Activated CD8-positive, alpha-beta memory T cell treated with anti-CD3 and anti-CD28 coated beads, Interleukin-2, amount 50 U/mL, for 48 hours (primary cell): Measurements from ENCODE around the gene FMNL1.
A peak's percentile ranks its signal among the peaks of the same experiment; 100 is the strongest.

Experiments used
- DNase-seq: peaks from one replicate; pipeline ENCODE4 v3.0.0-alpha.2; 2020

The FMNL1 gene

DNA sequence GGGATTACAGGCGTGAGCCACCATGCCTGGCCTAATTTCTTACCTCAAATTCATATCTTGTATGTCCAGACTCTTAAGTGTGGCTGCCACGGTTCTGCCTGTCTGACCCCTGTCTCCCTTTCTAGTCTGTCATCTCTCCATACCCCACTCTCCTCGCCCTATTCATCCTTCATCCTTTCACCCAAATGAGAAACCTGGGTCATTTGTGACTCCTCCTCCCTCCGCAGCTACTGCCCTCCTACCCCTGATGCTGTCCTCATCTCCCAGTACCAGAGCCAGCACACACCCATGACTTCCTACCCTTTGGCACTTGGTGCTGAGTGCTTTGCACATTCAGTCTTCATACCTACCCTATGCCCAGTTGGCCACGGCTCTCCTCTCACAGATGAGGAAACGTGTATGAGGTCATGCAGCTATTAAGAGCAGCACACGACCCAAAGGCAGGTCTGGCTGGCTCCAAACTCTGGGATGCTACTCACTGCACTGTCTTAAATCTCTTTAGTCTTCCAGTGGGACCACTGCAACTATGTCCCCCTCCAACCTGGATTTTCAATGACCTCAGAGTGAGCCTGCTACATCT lies 38.6 kb downstream of the FMNL1 start:
- no peak for DNase-seq

DNA sequence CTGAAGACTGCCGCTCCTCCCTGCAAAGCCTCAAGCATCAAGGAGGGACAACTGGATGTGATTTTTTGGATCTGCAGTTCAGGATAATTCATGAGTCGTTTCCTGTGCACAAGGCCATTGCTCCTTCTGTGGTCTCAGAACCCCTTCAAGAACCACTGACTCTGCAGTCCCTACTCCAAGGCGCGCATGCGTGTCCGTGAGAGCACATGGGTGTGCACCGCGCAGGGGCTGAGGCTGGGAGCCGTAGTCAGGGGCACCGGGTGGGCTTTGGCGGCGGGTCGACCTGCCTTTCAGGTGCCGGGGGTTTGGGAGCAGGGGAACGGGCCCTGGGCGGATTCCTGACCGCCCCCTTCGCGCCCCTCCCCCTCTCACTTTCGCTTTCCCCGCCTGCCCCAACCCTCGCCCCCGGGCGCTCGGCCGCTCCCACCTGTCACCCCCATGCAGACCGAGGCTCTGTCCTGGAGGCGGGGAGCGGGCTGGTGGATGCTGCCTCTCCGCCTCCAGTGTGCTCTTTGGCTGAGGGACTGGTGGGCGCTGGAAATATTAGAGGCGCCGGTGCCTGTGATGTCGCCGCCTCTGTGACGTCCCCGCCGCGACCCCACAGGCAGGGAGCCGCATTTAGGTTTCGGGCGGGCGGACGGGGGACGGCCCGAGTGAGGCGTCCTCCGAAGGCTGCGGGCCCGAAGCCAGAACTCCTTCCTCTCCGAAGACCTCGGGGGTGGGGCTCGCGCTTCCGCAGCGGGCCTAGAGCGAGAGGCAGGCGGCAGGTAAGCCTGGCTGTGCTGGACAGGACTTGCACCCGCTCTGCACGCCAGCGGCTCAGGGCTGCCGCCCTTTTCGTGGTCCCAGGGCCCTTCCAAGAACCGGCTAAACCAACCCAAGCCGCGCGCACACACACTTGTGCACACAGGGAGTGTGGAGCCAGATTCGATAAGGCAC lies 40.2 kb downstream of the FMNL1 start, which contains the start of gene SPATA32:
Gene SPATA32, minus strand, starts transcription at position 518 of the 939 bp plus-strand sequence. Its CDS starts 78 bp downstream, at position 440.
- peak; percentile 86 for DNase-seq

DNA sequence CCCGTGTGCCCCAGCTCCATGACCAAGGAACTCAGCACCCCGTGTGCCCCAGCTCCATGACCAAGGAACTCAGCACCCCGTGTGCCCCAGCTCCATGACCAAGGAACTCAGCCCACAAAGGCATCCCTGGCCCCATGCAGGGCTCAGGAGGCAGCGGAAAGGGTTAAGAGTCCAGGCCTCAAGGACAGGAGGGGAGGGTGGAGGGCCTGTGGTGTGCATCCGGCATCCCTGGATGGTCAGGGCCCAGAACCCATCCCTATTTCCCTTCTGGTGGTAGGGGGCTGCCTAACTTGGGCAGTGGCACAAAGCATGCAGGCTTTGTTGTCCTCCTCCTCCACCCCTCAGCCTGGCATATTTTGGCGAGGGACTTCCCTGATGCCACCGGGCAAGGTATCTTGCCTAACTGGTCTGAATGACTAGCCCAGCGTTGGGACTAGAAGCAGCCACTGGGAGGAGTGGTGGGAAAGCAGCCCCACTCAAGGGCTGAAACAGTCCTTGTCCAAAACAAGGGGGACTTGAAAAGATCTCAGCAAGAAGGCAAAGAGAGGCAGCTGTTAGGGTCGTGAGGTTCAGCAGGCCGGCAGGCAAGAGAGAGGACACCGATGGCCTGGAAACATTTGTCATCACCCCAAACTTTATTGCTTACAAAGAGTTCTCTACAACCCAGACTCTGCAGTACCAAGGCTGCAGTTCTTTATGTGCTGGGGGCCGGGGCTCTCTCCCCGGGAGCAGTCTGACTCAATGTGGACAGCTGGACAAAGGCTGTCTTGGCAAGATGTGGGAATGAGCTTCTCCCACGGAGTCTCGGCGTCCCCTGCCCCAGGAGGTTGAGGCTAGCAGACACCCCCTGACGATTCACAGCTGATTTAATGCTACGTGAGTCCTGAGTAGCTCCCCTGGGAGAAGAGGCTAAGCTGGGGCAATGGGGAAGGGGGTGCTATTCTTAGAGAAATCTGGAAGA lies 41.1 kb downstream of the FMNL1 start:
- peak; percentile 65 for DNase-seq

DNA sequence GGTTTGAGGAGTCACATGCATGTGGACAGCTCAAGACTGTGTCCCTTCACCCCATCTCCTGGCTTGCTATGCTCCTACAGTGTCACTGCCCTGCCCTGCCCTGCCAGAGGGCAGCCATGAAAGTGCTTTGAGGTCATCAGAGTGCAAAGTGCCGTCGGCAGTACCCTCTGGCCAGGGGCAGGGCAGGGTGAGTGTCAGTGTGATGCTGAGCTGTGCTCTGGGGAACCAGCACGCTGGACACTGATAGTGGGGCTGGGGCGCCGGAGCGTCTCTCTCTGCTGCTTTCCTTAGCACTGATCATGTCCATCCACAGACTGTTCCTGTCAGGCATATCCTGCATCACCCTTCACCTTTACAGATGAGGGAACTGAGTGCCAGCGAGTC lies 41.8 kb downstream of the FMNL1 start:
- DNase-seq = no peak

DNA sequence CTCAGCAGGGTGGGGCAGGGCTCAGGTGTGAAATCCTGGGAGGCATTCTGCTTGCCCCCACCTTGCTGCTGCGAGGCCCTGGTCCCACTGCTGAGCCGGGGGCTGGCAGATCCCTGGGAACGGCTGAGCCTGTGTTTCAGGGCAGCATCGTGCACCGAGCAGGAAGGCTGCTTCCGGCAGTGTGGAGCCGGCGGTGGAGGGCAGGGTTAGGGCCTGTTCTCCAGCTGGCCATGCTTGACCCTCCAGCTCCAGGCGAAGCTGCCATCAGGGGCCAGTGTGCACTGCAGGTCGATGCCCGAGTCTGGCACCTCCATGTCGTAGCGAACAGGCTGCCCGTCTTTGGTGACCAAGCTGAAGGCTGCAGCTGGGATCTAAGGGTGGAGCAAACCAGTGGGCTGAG lies 42.7 kb downstream of the FMNL1 start:
- no peak for DNase-seq

DNA sequence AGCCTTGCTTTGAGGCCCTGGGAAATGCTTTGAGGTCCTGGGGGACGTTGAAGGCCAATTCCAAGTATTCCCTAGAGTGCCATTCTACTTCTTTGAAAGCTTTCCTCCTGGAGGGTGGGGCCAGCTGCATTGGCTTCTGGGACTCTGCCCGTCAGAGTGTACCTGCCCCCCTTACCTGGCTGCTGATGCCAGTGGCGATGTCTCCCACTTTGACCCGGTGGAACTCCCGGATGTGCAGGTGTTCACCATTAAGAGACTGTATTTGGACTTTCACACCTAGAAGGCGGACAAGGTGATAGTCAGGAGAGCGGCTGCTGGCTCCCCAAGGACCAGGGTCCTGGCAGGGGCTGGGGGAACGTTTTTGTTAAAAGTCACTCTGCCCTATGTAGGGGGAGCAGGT lies 43.3 kb downstream of the FMNL1 start:
- no peak for DNase-seq

DNA sequence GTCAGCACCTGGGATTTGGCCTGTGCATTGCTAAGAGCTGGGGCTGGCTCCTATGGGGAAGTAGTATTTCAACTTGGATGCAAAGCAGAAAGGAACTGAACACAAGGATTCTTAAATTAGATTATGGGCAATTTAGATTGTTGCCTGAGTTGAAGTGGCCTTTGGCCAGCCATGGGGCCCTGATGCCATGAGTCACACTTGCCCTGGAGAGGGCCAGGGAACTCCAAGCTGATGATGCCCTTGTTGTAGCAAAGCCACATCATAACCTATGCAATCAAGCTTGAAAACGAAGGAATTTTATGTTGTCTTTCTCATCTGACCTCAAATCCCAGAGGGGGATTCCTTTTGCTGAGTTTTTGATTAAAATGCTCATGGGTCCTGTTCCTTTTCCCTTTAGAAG lies 44.1 kb downstream of the FMNL1 start:
- DNase-seq = no peak

DNA sequence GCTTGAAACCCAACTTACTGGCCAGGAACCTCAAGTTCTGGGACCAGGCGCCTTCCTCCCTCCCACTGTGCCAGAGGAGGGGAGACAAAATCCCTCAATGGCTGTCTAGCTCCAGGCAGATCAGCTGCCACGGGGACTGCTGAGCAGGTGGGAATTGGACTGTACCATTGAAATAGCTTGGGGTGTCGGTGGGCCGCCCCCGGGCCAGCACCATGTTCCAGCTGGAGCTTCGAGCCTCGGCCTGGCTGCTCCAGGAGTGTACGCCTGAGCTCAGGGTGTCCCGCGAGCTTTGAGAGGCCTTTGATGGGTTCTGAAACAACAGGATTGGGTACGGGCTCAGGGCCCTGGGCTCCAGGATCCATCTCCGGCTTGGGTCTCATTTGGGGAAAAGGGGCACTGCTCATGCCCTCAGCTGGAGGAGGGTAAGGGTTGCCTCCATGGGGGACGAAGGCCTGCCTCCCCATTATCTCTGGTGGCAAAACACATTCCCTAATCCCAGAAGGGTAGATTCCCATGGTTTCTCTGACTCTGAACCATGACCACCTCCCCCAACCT lies 44.8 kb downstream of the FMNL1 start:
- DNase-seq = no peak

DNA sequence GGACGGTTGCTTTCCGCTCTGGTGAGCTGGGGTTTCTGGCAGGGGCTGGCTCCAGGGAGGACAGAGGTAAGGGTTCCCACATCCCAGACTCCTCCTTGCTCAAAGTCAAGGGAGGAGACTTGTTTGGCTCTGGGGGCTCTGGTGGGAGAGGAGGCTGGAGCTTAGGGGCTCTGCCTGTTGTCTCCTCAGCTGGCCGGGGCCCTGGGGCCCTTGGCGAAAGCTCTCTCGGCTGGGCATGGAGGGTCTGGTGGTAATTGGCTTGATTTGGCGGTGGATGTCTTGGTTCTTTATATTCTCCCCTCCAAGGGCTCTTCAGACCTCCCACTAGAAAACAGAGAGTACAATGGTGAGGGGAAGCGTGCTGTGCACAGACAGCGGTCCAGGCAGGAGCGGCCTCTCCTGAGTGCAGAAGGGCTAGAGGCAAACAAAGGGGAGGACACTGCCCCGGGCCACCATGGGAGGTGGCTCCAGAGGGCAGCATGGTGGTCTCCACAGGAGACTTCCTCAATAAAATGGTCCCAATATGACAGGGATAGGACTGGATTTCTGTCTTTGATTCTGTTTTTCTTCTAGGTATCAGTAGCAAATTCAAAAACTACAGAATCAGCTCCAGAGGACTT lies 45.9 kb downstream of the FMNL1 start:
- no peak for DNase-seq

DNA sequence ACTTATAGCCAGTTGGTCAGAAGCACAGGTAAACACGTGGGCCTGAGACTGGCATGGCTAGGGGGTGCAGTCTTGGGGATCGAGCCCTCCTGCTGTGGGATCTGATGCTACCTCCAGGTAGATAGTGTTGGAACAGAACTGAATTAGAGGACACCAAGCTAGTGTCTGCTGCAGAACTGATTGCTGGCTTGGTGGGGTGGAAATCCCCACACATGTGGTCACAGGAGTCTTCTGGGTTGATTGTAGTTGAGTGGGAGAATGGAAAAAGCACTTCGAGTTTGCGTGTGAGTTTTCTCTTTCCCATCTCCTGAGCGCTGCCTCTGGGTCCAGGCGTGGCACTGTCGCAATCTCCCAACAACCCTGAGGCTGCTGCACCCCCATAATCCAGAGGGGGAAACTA lies 48.2 kb downstream of the FMNL1 start:
- no peak for DNase-seq

DNA sequence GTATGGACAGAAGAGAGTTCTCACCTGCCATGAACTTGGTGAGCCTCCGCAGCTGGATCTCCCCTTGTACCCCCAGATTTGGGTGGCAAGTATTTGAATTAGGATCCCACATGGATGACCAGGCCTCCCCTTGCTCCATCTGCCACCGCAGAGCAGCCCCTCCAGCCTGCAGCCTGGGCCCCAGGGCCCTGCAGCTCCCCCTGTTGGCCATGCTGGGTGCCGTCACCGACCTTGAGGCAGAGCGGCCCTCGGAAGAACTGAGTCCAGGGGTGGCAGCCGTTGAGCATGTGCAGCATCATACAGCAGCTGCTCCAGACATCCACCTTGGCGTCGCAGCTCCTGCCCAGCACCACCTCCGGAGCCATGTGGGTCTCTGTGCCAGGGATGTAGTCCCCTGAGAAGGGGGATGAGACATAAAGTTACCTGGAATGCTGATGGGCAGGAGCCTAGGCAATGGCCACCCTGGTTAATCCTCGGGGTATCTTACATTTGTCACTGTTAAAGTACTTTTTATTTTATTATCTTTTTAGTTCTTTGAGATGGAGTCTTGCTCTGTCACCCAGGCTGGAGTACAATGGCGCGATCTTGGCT lies 49.2 kb downstream of the FMNL1 start:
- DNase-seq = peak; percentile 83

DNA sequence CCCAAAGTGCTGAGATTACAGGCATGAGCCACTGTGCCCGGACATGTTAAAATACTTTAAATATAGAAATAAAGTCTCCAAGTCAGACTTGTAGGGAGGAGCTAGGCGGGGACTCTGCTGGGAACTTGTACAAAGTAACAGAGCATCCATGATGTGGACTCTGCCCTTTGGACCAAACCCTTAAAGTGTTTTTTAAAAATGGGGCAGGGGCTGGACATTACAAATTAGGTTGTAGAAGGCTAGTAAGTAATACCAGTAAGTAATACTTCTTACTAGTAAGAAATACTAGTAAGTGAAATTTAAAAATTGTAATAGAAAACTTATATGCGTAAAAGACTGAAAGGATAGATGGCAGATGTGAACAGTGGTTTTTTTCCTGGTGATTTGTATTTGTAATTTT lies 49.9 kb downstream of the FMNL1 start:
- DNase-seq = no peak

DNA sequence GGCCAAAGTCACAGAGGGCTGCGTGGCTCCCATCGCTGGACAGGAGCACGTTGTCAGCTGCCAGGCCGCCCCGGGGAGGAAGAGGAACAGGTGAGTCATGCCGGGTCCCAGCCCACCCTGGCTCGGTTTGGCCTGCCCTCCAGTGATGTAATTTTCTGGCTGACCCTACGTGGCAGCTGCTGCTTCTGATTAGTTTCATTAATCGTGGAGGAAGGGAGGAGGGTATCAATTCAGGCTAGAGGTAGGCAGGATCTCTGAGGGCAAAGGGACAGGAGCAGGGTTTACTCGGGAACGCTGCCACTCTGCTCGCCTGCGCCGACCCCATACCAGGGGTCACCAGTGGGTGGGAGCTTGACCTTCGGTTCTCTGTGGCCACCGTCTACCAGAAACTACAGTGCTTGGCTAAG lies 51.9 kb downstream of the FMNL1 start:
- no peak for DNase-seq

DNA sequence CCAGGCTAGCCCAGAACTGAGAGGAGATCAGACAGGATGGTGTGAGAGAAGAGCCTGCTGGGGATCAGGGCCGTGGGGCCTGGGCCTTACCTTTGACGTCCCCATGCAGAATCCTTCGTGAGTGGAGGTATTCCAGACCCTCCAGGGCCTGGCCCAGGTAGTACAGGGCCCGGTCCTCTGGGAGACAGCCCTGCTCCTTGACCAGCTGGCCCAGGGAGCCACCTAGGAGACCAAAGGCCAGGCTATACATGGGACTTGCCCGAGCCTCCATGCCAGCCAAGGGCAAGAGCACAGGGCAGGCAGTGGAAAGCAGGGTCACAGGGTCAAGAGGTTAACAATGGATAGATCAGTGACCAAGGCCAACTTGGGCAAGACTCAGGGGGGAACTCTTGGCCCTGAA lies 52.3 kb downstream of the FMNL1 start:
- no peak for DNase-seq

DNA sequence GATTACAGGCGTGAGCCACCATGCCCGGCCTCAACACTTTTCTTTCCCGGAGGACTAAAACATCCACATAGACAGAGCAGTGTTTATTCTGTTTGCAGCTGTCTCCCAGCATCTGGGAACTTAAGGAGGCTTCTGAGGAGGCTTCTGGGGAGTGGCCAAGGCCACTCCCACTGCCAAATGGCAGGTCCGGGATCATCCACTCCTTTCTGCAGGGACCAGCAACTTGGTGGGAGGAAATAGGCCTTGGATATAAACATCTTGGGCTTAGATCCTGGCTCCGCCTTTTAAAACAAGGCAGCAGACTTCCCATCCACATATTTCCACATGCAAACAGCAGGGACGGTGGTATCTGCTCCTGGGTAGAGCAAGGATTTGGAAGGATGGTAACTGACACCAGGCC lies 54.3 kb downstream of the FMNL1 start:
- DNase-seq = no peak

DNA sequence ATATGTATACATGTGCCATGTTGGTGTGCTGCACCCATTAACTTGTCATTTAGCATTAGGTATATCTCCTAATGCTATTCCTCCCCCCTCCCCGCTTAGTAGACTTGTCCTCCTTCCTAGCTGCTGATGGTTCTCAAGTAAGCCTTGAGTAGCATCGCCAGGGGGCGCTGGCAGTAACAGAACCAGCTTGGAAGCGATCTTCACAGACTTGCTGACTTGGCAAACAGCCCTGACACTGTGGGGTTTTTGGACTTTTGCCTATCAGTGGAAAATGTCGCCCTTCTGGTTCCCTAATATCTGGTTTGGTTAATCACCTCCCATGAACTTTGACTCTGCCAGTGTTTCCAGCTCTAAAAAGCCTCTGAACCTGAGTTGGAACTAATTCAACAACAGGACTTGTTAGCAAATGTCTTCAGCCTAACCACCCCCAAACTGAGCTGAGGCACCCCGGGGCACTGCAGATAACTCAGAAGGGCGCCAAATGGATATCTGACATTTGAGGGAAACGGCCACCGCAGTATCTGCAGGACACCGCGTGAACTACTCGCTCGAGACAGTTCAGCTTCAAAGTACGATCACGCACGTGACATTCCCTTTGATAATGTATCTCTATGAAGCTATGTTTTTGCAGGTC lies 55.6 kb downstream of the FMNL1 start:
- DNase-seq = peak; percentile 92

DNA sequence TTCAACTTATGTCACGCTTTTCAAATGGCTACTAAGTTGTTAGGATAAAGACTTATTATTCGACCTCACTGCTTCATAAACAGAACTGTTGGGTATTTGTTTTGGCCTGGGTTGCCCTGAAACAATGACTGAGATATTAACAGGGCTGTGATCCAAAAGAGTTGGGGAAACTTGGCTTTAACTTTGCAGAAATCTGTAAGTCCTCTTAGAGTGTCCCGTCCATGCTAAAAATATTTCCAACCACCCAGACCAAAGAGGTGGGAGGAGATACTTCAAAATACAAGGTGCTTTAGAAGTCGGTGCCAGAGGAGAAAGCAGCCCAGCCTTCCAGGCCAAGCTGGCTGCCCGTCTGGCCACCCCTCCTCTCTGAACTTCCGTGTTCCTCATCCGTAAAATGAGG lies 56.3 kb downstream of the FMNL1 start:
- DNase-seq = no peak

DNA sequence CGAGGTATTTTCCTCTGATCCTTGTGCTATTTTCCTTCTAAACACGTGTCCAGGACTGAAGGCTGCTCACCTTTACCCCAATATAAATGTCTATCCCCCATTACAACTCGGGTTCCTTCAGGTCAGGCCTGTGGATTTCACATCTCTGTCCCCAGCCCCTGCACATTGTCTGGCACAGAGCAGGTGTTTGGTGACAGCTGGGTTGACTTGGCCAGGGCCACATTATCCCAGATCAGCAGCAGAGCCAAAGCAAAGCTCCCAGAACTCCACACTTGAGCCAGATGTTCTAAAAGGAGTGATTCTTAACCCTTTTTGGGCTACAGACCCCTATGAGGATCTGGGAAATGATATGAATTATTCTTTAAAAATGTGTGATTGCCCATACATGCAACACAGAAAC lies 58.2 kb downstream of the FMNL1 start:
- DNase-seq = no peak

DNA sequence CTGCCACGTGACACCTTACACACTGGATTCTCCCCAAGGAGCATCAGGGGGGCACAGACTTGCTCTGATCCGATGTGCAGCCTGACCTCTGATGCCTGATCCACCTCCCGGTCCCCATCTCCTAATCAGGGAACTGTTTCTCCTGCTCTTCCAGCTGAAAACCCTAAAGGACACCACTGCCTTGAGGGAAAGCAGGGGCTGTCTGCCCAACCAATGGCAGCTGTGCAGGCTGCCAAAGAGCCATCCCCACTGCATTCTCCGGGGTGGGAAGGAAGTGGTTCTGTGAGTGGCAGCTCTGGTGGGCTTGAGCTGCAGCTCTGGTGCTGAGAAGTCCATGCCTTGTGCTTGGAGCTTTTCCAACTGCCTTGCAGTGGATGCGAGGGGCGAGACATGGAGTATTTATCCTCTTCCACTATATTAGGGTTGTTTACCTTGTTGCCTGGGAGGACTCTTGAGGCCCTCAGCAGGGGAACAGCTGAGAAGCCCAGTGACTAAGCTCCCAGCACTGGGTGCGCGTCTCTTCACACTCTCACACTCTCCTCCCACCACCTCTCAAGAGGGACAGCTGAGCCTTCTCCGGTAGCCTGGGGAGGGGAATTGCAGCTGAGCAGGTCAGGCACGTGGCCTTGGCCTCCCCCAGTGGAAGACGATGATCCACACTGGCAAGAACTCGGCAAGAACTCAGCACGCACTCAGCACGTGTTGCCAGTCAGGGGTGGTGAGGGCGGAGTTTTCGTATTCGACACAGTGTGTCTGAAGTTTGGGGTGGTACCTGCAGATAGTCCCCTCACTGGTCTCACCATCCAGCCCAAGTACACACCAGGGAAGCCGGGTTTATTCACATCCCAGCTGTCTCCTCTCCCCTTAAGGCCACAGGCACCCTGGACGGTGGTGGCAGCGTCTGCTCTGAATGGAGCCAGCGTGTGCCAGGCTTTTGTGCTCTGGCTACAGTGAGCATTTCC lies 61.3 kb downstream of the FMNL1 start:
- DNase-seq = no peak

DNA sequence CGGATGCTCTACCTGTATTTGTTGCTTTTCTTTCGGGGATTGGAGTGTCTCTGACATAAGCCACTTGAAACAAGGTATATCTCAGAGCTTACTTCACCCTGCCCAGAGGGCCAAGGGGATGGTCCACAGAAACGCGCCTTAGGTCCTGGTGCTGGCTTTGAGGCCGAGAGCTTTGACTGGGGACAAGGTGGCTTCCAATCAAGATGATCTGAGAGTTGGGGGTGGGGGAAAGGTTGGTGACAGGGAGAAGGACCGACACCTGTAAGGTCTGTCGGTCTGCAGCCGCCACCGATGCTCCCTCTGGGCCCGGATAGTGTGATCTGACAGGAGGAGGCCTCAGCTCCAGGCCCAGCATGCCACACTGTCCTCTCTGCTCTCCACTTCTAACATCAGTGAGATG lies 62.0 kb downstream of the FMNL1 start:
- no peak for DNase-seq
